NB4 (cell line): ENCODE data around the gene AQP1.

ENCODE experiments used
- CTCF ChIP-seq: IDR thresholded peaks from one replicate; pipeline ENCODE4 v1.5.1; 2012; ENCODE audit warnings: low read depth, low read length
- MYC ChIP-seq: IDR thresholded peaks from 2 replicates; pipeline ENCODE4 v1.6.1; 2011; ENCODE audit warnings: low read depth, low read length
- POLR2A ChIP-seq: IDR thresholded peaks from 2 replicates; pipeline ENCODE4 v1.6.1; 2011; ENCODE audit warnings: mild to moderate bottlenecking; ENCODE audit not compliant: insufficient read length; ENCODE audit errors: extremely low read depth
- TF ChIP-seq, protein P1 (sequence below): IDR thresholded peaks from 2 replicates; pipeline ENCODE4 v1.6.1; 2011; ENCODE audit warnings: low read depth, low read length

- TF ChIP-seq CTCF (no peak), POLR2A (no peak), MYC (no peak)
- TF ChIP-seq, protein P1, sequence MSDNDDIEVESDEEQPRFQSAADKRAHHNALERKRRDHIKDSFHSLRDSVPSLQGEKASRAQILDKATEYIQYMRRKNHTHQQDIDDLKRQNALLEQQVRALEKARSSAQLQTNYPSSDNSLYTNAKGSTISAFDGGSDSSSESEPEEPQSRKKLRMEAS: no peak
Measured at GRCh38 chr7:30927040-30927439, 15.4 kb downstream of the AQP1 start.
